Activated CD4-positive, alpha-beta T cell treated with anti-CD3 and anti-CD28 coated beads for 4 hours (primary cell): ENCODE data around the gene PARP14.

Experiments used
- DNase-seq, 2 donors: peaks; one replicate each; pipeline ENCODE4 v3.0.0-alpha.2; 2020

PARP14 gene

GRCh38 chr3:122774564-122774963 lies 93.9 kb downstream of the PARP14 start:
- DNase-seq: no peak

- DNase-seq: no peak
Measured at GRCh38 chr3:122776675-122777468, 96.2 kb downstream of the PARP14 start.

- no peak for DNase-seq
Measured at GRCh38 chr3:122777563-122777962, 96.9 kb downstream of the PARP14 start.
